GM19351 (cell line): ENCODE data around the gene ERBB3.
"Not testable (repeated sequence)": the region's sequence is repeated elsewhere in the genome, so short reads cannot be mapped to it uniquely, and the experiment has no call there.

Experiments used
- ATAC-seq: cut with Tn5 transposase; IDR thresholded peaks from one replicate; pipeline ENCODE4 v1.9.1; 2021; ENCODE audit warnings: mild to moderate bottlenecking, moderate library complexity; ENCODE audit not compliant: unreplicated experiment

The ERBB3 gene

GRCh38 chr12:56110571-56110970, 30.6 kb downstream of the ERBB3 start:
- no peak for ATAC-seq

GRCh38 chr12:56114084-56114483, 34.1 kb downstream of the ERBB3 start:
- no peak for ATAC-seq

GRCh38 chr12:56115329-56115728, 35.4 kb downstream of the ERBB3 start:
- ATAC-seq, result no peak

- ATAC-seq, result no peak
Observed at GRCh38 chr12:56116267-56117081, 36.5 kb downstream of the ERBB3 start, which contains the start of gene RPL41. TSS of gene RPL41 (plus strand) at chr12:56116633.

- ATAC-seq, result not testable (repeated sequence)
Observed at GRCh38 chr12:56117082-56117706, 37.2 kb downstream of the ERBB3 start.

GRCh38 chr12:56117778-56118687, 38.1 kb downstream of the ERBB3 start, which contains the start of gene ZC3H10:
TSS of gene ZC3H10 (plus strand) at chr12:56118266. CDS start at chr12:56120563, 2,297 bp downstream.
- ATAC-seq, result peak; percentile 85

GRCh38 chr12:56118688-56119357, 38.9 kb downstream of the ERBB3 start:
- no peak for ATAC-seq

GRCh38 chr12:56119361-56119796, 39.4 kb downstream of the ERBB3 start:
- no peak for ATAC-seq

GRCh38 chr12:56120158-56120846, 40.3 kb downstream of the ERBB3 start:
- ATAC-seq, result no peak

- no peak for ATAC-seq
Observed at GRCh38 chr12:56121204-56121870, 41.4 kb downstream of the ERBB3 start.

GRCh38 chr12:56122637-56123036, 42.7 kb downstream of the ERBB3 start:
- no peak for ATAC-seq

- ATAC-seq, result no peak
Observed at GRCh38 chr12:56124133-56124532, 44.2 kb downstream of the ERBB3 start.

GRCh38 chr12:56126732-56127239, 46.8 kb downstream of the ERBB3 start:
- ATAC-seq, result no peak

GRCh38 chr12:56127485-56127887, 47.5 kb downstream of the ERBB3 start:
- no peak for ATAC-seq

GRCh38 chr12:56127888-56128669, 48.1 kb downstream of the ERBB3 start, which contains the start of gene ESYT1:
TSS of gene ESYT1 (plus strand) at chr12:56128267. CDS start at chr12:56128320, 53 bp downstream.
- peak; percentile 85 for ATAC-seq

GRCh38 chr12:56128670-56129205, 48.8 kb downstream of the ERBB3 start:
- ATAC-seq, result no peak

GRCh38 chr12:56129206-56129941, 49.4 kb downstream of the ERBB3 start:
- ATAC-seq, result peak; percentile 28
